Activated CD8-positive, alpha-beta memory T cell treated with anti-CD3 and anti-CD28 coated beads for 48 hours (primary cell): ENCODE data around the gene RNASE8.

ENCODE experiments used
- DNase-seq, 3 experiments: peaks; one replicate each; pipeline ENCODE4 v3.0.0-alpha.2; 2020; ENCODE audit warnings: low read depth in 2 of 3, low spot score in 2 of 3

RNASE8 gene

DNA sequence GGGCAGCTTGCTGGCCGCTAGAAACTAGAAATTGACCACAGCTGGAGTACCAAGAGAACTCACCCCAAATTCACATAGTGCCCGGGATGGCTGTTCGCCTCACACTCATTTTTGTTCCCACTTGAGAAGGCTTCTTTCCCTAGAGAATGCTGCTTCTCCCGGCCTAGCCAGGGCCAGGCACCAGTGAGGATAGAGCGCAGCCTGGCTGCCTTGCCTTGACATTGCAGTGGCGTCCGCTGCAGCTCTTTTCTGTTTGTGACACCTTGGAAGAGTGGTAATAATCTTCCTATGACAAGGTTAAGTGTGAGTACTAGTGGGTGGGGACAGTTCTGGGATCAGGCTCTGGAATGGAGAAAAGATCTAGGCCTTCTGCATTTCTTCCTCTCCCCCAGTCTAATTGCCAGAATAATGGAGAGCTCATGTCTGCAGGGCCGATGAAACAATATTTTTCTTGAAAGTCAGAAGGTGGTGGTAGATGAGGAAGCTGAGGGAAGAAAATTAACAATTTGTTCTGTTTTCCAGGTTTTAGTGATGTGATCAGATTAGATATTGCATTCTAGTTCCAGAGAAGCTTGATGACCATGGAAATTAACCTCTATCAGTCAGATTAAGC is 46.9 kb downstream of the RNASE8 start:
- DNase-seq: no peak

DNA sequence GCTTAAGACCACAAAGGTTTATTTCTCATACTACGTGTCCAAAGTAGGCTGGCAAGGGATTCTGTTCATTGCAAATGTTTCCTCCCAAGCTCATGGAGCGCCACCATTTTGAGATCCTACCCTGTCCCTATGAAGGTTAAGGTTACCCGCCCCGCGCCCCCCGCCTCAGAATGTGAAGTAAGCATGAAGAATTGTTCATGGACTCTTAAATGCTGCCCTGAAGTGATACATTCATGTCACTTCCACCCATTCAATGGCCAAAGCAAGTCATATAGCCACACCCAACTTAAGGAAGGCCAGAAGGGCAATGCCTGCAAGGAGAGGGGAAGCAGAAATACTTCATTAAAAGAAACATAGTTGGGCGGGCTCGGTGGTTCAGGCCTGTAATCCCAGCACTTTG is 47.5 kb downstream of the RNASE8 start:
- no peak for DNase-seq

GRCh38 chr14:21106176-21106497 is 48.5 kb downstream of the RNASE8 start:
- no peak for DNase-seq

GRCh38 chr14:21106498-21107282 is 49.1 kb downstream of the RNASE8 start:
- peak in 1 of 3 experiments; percentile 45 for DNase-seq

DNA sequence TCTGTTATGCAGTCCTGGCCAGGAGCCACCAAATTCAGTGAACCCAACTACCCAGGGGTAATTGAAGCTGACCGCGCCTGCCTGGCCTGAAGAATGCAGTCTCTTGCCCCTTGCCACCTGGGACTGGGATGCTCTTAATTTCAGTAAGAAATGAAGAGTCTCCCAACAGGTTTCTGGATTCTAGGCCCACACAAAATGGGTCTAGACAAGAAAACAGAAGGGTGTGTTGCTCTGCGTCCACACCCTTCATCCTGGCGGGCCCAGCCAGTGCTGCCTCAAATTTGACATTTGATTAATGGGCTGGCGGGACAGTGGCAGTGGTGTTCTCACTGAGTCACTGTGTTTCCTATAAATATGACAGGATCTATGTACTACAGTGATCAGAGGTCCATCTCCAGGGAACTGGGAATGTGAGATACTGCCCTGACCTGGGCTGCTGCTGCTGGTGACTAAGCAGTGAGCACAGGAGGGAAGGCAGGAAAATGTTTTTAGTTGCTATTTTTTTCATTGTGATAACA is 49.7 kb downstream of the RNASE8 start:
- no peak for DNase-seq
